HepG2 (cell line): ENCODE measurements around the gene ABCB6. TPM values are rescaled to one million over a fixed set of nuclear protein-coding genes. Genes with fewer than 3 reads are reported as not detected.

Experiments
- CEBPG ChIP-seq: IDR thresholded peaks from 2 replicates; pipeline ENCODE4 v1.6.1; 2016
- DR1 ChIP-seq: sonication (generic); formaldehyde crosslinking; IDR thresholded peaks from 2 replicates; pipeline ENCODE4 v1.8.0; 2021; ENCODE audit warnings: mild to moderate bottlenecking, missing genetic modification reagents, inconsistent platforms
- PHF8 ChIP-seq: sonication (generic); formaldehyde crosslinking; IDR thresholded peaks from 2 replicates; pipeline ENCODE4 v1.5.0; 2020; ENCODE audit warnings: missing genetic modification reagents
- RXRA ChIP-seq: sonication (generic); formaldehyde crosslinking; IDR thresholded peaks from 2 replicates; pipeline ENCODE4 v1.5.1; 2020; ENCODE audit warnings: missing genetic modification reagents
- TCF7L2 ChIP-seq: IDR thresholded peaks from 2 replicates; pipeline ENCODE4 v1.6.1; 2011; ENCODE audit warnings: mild to moderate bottlenecking, low read depth, low read length, moderate library complexity
- ZFP41 ChIP-seq: sonication (generic); formaldehyde crosslinking; IDR thresholded peaks from 2 replicates; pipeline ENCODE4 v1.4.0; 2020; ENCODE audit warnings: mild to moderate bottlenecking, missing genetic modification reagents, borderline replicate concordance
- ZNF607 ChIP-seq: sonication (generic); formaldehyde crosslinking; IDR thresholded peaks from 2 replicates; pipeline ENCODE4 v1.5.1; 2020; ENCODE audit warnings: missing genetic modification reagents, mild to moderate bottlenecking, borderline replicate concordance
- polyA plus RNA-seq, 8 experiments: library from polyadenylated mRNA; depleted of rRNA in 3 of 8; stranded (reverse) in 7 of 8; unstranded in 1 of 8; fragments of >200 nt; fragmentation: Illumina TruSeq in 4 of 8; extraction: Trizol in 4 of 8; gene quantifications; 2 replicates each; pipeline versions ENCODE4 v1.2.1 to v1.2.3, GENCODE V29; 2011 to 2016; ENCODE audit warnings: low read depth in 4 of 8, missing spikeins in 1 of 8, mixed read lengths in 1 of 8; ENCODE audit not compliant: insufficient read depth in 1 of 8
- total RNA-seq, 5 experiments: library from RNA; depleted of rRNA; stranded (reverse); fragments of >200 nt; fragmentation: Illumina TruSeq; extraction: Trizol; gene quantifications; 2 replicates each; pipeline ENCODE4 v1.2.3, GENCODE V29; 2016; ENCODE audit warnings: low read depth in 1 of 5
- TF ChIP-seq, protein P1 (sequence below): sonication (generic); formaldehyde crosslinking; IDR thresholded peaks from 2 replicates; pipeline ENCODE4 v1.9.0; 2021; ENCODE audit warnings: mild to moderate bottlenecking, missing genetic modification reagents
- TF ChIP-seq, protein P2 (sequence below): sonication (generic); formaldehyde crosslinking; IDR thresholded peaks from 2 replicates; pipeline ENCODE4 v1.4.0; 2020; ENCODE audit warnings: mild to moderate bottlenecking, missing genetic modification reagents
- TF ChIP-seq, protein P3 (sequence below): sonication (generic); formaldehyde crosslinking; conservative IDR thresholded peaks from 2 replicates; pipeline ENCODE4 v1.4.0; 2020; ENCODE audit warnings: missing genetic modification reagents
- TF ChIP-seq, protein P4 (sequence below): IDR thresholded peaks from 2 replicates; pipeline ENCODE4 v1.6.1; 2012; ENCODE audit warnings: low read length, improper control_type of control experiment

ABCB6 gene
- total and polyA plus RNA-seq, 2 of the 13 experiments (the other 11 are each of a cell fraction or from before 2014, with no cell fraction given): 91.1 to 137 TPM

DNA sequence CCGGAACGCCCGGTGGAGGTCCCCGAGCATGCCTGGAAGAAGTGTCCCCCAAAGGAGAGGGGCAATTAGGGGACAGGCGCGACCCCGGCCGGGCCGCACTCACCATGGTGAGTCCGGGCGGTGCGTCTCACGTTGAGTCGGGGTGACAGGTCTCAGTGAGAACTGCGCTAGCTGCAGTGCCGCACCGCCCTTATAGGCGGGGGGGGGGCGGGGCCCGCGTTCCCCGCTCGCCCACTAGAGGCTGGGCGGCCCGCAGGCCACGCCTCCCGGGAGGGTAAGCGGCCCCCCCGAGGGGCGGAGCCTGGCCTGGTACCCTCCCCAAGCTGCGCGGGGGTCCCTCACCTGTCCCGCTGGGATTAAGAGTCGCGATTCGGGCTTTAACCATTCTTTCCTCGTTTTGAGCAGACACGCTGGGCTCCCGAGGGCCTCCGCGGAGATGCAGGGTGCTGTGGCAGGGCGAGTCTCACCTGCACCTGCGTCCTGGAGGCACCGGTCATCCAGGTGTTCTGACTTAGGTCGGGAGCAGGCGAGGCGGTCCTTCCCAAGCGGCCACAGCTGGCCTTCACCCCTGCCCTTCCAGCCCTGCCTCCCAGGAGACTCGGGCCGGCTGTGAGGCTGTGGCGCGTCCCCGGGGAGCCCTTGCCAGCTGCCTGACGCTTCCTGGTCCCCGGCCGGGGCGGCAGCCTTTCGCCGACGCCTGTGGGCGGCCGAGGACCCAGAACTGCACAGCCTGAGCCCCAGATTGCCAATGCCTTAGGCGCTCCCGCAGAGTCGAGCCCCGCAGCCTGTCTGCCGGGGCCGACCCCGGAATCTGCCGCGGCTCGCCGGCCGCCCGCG is 35.2 kb upstream of the ABCB6 start, which contains the start of gene TUBA4A (continued):
- TF ChIP-seq, protein P1, sequence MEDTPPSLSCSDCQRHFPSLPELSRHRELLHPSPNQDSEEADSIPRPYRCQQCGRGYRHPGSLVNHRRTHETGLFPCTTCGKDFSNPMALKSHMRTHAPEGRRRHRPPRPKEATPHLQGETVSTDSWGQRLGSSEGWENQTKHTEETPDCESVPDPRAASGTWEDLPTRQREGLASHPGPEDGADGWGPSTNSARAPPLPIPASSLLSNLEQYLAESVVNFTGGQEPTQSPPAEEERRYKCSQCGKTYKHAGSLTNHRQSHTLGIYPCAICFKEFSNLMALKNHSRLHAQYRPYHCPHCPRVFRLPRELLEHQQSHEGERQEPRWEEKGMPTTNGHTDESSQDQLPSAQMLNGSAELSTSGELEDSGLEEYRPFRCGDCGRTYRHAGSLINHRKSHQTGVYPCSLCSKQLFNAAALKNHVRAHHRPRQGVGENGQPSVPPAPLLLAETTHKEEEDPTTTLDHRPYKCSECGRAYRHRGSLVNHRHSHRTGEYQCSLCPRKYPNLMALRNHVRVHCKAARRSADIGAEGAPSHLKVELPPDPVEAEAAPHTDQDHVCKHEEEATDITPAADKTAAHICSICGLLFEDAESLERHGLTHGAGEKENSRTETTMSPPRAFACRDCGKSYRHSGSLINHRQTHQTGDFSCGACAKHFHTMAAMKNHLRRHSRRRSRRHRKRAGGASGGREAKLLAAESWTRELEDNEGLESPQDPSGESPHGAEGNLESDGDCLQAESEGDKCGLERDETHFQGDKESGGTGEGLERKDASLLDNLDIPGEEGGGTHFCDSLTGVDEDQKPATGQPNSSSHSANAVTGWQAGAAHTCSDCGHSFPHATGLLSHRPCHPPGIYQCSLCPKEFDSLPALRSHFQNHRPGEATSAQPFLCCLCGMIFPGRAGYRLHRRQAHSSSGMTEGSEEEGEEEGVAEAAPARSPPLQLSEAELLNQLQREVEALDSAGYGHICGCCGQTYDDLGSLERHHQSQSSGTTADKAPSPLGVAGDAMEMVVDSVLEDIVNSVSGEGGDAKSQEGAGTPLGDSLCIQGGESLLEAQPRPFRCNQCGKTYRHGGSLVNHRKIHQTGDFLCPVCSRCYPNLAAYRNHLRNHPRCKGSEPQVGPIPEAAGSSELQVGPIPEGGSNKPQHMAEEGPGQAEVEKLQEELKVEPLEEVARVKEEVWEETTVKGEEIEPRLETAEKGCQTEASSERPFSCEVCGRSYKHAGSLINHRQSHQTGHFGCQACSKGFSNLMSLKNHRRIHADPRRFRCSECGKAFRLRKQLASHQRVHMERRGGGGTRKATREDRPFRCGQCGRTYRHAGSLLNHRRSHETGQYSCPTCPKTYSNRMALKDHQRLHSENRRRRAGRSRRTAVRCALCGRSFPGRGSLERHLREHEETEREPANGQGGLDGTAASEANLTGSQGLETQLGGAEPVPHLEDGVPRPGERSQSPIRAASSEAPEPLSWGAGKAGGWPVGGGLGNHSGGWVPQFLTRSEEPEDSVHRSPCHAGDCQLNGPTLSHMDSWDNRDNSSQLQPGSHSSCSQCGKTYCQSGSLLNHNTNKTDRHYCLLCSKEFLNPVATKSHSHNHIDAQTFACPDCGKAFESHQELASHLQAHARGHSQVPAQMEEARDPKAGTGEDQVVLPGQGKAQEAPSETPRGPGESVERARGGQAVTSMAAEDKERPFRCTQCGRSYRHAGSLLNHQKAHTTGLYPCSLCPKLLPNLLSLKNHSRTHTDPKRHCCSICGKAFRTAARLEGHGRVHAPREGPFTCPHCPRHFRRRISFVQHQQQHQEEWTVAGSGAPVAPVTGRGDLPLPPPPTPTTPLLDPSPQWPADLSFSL (CRISPR knock-in tag): no peak
- TF ChIP-seq ZFP41 (no peak; the same call in 1 of the 2 replicates), TCF7L2 (no peak), RXRA (CRISPR knock-in tag) (peak; percentile 26; the same call in 1 of the 2 replicates), DR1 (0 out of 2 replicates have a peak, but pooled peaks have one; percentile 33), CEBPG (CRISPR knock-in tag) (no peak), PHF8 (CRISPR knock-in tag) (no peak; the same call in 1 of the 2 replicates), ZNF607 (CRISPR knock-in tag) (peak; percentile 54; the same call in 1 of the 2 replicates)
- TF ChIP-seq, protein P2, sequence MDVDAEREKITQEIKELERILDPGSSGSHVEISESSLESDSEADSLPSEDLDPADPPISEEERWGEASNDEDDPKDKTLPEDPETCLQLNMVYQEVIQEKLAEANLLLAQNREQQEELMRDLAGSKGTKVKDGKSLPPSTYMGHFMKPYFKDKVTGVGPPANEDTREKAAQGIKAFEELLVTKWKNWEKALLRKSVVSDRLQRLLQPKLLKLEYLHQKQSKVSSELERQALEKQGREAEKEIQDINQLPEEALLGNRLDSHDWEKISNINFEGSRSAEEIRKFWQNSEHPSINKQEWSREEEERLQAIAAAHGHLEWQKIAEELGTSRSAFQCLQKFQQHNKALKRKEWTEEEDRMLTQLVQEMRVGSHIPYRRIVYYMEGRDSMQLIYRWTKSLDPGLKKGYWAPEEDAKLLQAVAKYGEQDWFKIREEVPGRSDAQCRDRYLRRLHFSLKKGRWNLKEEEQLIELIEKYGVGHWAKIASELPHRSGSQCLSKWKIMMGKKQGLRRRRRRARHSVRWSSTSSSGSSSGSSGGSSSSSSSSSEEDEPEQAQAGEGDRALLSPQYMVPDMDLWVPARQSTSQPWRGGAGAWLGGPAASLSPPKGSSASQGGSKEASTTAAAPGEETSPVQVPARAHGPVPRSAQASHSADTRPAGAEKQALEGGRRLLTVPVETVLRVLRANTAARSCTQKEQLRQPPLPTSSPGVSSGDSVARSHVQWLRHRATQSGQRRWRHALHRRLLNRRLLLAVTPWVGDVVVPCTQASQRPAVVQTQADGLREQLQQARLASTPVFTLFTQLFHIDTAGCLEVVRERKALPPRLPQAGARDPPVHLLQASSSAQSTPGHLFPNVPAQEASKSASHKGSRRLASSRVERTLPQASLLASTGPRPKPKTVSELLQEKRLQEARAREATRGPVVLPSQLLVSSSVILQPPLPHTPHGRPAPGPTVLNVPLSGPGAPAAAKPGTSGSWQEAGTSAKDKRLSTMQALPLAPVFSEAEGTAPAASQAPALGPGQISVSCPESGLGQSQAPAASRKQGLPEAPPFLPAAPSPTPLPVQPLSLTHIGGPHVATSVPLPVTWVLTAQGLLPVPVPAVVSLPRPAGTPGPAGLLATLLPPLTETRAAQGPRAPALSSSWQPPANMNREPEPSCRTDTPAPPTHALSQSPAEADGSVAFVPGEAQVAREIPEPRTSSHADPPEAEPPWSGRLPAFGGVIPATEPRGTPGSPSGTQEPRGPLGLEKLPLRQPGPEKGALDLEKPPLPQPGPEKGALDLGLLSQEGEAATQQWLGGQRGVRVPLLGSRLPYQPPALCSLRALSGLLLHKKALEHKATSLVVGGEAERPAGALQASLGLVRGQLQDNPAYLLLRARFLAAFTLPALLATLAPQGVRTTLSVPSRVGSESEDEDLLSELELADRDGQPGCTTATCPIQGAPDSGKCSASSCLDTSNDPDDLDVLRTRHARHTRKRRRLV: no peak
- TF ChIP-seq, protein P3, sequence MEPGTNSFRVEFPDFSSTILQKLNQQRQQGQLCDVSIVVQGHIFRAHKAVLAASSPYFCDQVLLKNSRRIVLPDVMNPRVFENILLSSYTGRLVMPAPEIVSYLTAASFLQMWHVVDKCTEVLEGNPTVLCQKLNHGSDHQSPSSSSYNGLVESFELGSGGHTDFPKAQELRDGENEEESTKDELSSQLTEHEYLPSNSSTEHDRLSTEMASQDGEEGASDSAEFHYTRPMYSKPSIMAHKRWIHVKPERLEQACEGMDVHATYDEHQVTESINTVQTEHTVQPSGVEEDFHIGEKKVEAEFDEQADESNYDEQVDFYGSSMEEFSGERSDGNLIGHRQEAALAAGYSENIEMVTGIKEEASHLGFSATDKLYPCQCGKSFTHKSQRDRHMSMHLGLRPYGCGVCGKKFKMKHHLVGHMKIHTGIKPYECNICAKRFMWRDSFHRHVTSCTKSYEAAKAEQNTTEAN: 0 out of 2 replicates have a peak, but pooled peaks have one; percentile 24
- TF ChIP-seq, protein P4, sequence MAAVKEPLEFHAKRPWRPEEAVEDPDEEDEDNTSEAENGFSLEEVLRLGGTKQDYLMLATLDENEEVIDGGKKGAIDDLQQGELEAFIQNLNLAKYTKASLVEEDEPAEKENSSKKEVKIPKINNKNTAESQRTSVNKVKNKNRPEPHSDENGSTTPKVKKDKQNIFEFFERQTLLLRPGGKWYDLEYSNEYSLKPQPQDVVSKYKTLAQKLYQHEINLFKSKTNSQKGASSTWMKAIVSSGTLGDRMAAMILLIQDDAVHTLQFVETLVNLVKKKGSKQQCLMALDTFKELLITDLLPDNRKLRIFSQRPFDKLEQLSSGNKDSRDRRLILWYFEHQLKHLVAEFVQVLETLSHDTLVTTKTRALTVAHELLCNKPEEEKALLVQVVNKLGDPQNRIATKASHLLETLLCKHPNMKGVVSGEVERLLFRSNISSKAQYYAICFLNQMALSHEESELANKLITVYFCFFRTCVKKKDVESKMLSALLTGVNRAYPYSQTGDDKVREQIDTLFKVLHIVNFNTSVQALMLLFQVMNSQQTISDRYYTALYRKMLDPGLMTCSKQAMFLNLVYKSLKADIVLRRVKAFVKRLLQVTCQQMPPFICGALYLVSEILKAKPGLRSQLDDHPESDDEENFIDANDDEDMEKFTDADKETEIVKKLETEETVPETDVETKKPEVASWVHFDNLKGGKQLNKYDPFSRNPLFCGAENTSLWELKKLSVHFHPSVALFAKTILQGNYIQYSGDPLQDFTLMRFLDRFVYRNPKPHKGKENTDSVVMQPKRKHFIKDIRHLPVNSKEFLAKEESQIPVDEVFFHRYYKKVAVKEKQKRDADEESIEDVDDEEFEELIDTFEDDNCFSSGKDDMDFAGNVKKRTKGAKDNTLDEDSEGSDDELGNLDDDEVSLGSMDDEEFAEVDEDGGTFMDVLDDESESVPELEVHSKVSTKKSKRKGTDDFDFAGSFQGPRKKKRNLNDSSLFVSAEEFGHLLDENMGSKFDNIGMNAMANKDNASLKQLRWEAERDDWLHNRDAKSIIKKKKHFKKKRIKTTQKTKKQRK: no peak
